MCF 10A (cell line): Measurements from ENCODE around the gene DLGAP5. TPM values are rescaled to one million over a fixed set of nuclear protein-coding genes. Genes with fewer than 3 reads are reported as not detected.

Experiments
- BruUV-seq: library from RNA; stranded (reverse); fragments of 400-500 nt; replicated peaks from 2 replicates; lab custom pipeline; 2021; lab: Mats Ljungman, UMichigan
- CTCF ChIA-PET: fragments of 300-600 bp; sonication (Branson Sonifier 250); formaldehyde crosslinking; extraction: SDS; loops from one replicate; lab custom pipeline; 2021; ENCODE audit warnings: antibody characterized with exemption, inconsistent platforms; lab: Yijun Ruan, JAX
- POLR2A ChIA-PET: fragments of 300-600, 350-650 bp; sonication (Branson Sonifier 250); formaldehyde crosslinking; extraction: SDS; loops from one replicate; lab custom pipeline; 2020; ENCODE audit warnings: antibody characterized with exemption, inconsistent platforms; lab: Yijun Ruan, JAX
- DNase-seq: peaks from one replicate; pipeline ENCODE4 v3.0.0-alpha.2; 2018; ENCODE audit not compliant: unreplicated experiment
- H3K27ac Mint-ChIP-seq: one replicate; pipeline ENCODE4 v1.8.0; 2022; ENCODE audit warnings: mild to moderate bottlenecking, low read depth, mixed read lengths; ENCODE audit not compliant: unreplicated experiment
- H3K27me3 Mint-ChIP-seq: one replicate; pipeline ENCODE4 v1.8.0; 2022; ENCODE audit warnings: mixed read lengths; ENCODE audit not compliant: insufficient read depth, unreplicated experiment
- H3K36me3 Mint-ChIP-seq: one replicate; pipeline ENCODE4 v1.8.0; 2022; ENCODE audit warnings: mild to moderate bottlenecking, moderate library complexity, mixed read lengths; ENCODE audit not compliant: insufficient read depth, unreplicated experiment
- H3K4me1 Mint-ChIP-seq: one replicate; pipeline ENCODE4 v1.8.0; 2022; ENCODE audit warnings: mixed read lengths; ENCODE audit not compliant: insufficient read depth, unreplicated experiment
- H3K4me3 Mint-ChIP-seq: one replicate; pipeline ENCODE4 v1.8.0; 2022; ENCODE audit warnings: mild to moderate bottlenecking, moderate library complexity, mixed read lengths; ENCODE audit not compliant: unreplicated experiment
- H3K9me3 Mint-ChIP-seq: one replicate; pipeline ENCODE4 v1.8.0; 2022; ENCODE audit warnings: mixed read lengths; ENCODE audit not compliant: unreplicated experiment
- CTCF ChIP-seq: fragments of 200-600 bp; IDR thresholded peaks from one replicate; pipeline ENCODE4 v1.8.0; 2022; ENCODE audit warnings: antibody characterized with exemption, mild to moderate bottlenecking; ENCODE audit not compliant: unreplicated experiment
- intact Hi-C: fragments of 100-400 bp; cut with micrococcal nuclease; formaldehyde crosslinking; loops from 2 replicates; pipeline ENCODE4 v1.14.1; 2022
- total RNA-seq: library from RNA; stranded (reverse); gene quantifications from 2 replicates; pipeline ENCODE4 v1.2.3, GENCODE V29; 2022

Gene DLGAP5
- total RNA-seq, 1 experiment from 2014 or later, result 17.6 TPM

GRCh38 chr14:55123852-55124639 is 67.3 kb downstream of the DLGAP5 start:
- intact Hi-C loops, result no loop called here
- Mint-ChIP-seq H3K27me3 (no peaks in the 10 kb centered on the region), H3K36me3 (peaks cover 5% of the 10 kb centered on the region), H3K4me3 (no peak overlapping the region), H3K27ac (no peak overlapping the region), H3K9me3 (no peaks in the 10 kb centered on the region), H3K4me1 (peaks cover 30% of the 10 kb centered on the region)
- ChIA-PET POLR2A (interaction anchor here (0.6 to 12.8 kb wide), 3 partner anchors 13 to 474 kb away, joined by 3 to 385 read pairs (median 3); no protein-coding TSS in a partner anchor), CTCF (interaction anchor here (0.6 to 0.7 kb wide), 2 partner anchors 24 to 1637 kb away, joined by 3 read pairs; no protein-coding TSS in a partner anchor)
- no TSS peak for BruUV-seq
- DNase-seq, result no peak
- TF ChIP-seq CTCF, result no peak

GRCh38 chr14:55123101-55123500 is 68.3 kb downstream of the DLGAP5 start:
- intact Hi-C loops, result no loop called here
- DNase-seq, result peak; percentile 61
- POLR2A ChIA-PET, result interaction anchor here (1.1 to 2.4 kb wide), 3 partner anchors 15 to 51 kb away, joined by 3 to 25 read pairs (median 9); no protein-coding TSS in a partner anchor
- Mint-ChIP-seq H3K27ac (peak overlapping the region; percentile 52), H3K36me3 (peaks cover 5% of the 10 kb centered on the region), H3K9me3 (no peaks in the 10 kb centered on the region), H3K4me1 (peaks cover 30% of the 10 kb centered on the region), H3K27me3 (no peaks in the 10 kb centered on the region), H3K4me3 (no peak overlapping the region)
- no TSS peak for BruUV-seq
- CTCF ChIA-PET, result interaction anchor here (1.9 kb wide), 1 partner anchor 20 kb away, joined by 9 read pairs; no protein-coding TSS in a partner anchor
- TF ChIP-seq CTCF, result no peak

- TF ChIP-seq CTCF, result no peak
- H3K27ac Mint-ChIP-seq, result peak overlapping the region; percentile 52
- ChIA-PET CTCF (interaction anchor here (0.6 to 1.9 kb wide), 3 partner anchors 20 to 46 kb away, joined by 3 to 9 read pairs (median 4); no protein-coding TSS in a partner anchor), POLR2A (interaction anchor here (0.7 to 2.4 kb wide), 8 partner anchors 8 to 71 kb away, joined by 3 to 25 read pairs (median 3); partner anchors contain the start of gene MAPK1IP1L)
- no TSS peak for BruUV-seq
- H3K4me3 Mint-ChIP-seq, result no peak overlapping the region
- H3K4me1 Mint-ChIP-seq, result peaks cover 36% of the 10 kb centered on the region
- no peaks in the 10 kb centered on the region for H3K27me3 Mint-ChIP-seq
- DNase-seq, result peak; percentile 40
- H3K36me3 Mint-ChIP-seq, result peaks cover 5% of the 10 kb centered on the region
- intact Hi-C loops, result no loop called here
- no peaks in the 10 kb centered on the region for H3K9me3 Mint-ChIP-seq
Measured at GRCh38 chr14:55122440-55122986, 68.9 kb downstream of the DLGAP5 start.
